Activated naive CD8-positive, alpha-beta T cell treated with anti-CD3 and anti-CD28 coated beads for 36 hours (primary cell): ENCODE results near the gene PAEP. TPM values are rescaled to one million over a fixed set of nuclear protein-coding genes. Genes with fewer than 3 reads are reported as not detected.

Source experiments
- DNase-seq: peaks from one replicate; pipeline ENCODE4 v3.0.0; 2021
- H3K27ac Mint-ChIP-seq: one replicate; pipeline ENCODE4 v1.8.0; 2022; ENCODE audit warnings: mild to moderate bottlenecking, moderate library complexity, mixed read lengths
- H3K27me3 Mint-ChIP-seq: one replicate; pipeline ENCODE4 v1.8.0; 2022; ENCODE audit warnings: mild to moderate bottlenecking, mixed read lengths
- H3K36me3 Mint-ChIP-seq: one replicate; pipeline ENCODE4 v1.8.0; 2021; ENCODE audit warnings: mild to moderate bottlenecking, mixed read lengths
- H3K4me1 Mint-ChIP-seq: one replicate; pipeline ENCODE4 v1.8.0; 2021; ENCODE audit warnings: mixed read lengths
- H3K4me3 Mint-ChIP-seq: one replicate; pipeline ENCODE4 v1.8.0; 2022; ENCODE audit warnings: mild to moderate bottlenecking, moderate library complexity, mixed read lengths
- H3K9me3 Mint-ChIP-seq: one replicate; pipeline ENCODE4 v1.8.0; 2022; ENCODE audit warnings: mixed read lengths
- total RNA-seq, 2 experiments: library from RNA; stranded (reverse); gene quantifications; one replicate each; pipeline ENCODE4 v1.2.3, GENCODE V29; 2021

PAEP gene
- total RNA-seq, 2 experiments from 2014 or later, result not detected

GRCh38 chr9:135587658-135588057, 26.1 kb downstream of the PAEP start:
- H3K4me3 Mint-ChIP-seq, result no peak overlapping the region
- H3K27ac Mint-ChIP-seq, result no peak overlapping the region

GRCh38 chr9:135588371-135588770, 26.8 kb downstream of the PAEP start:
- Mint-ChIP-seq H3K27ac (no peak overlapping the region), H3K4me3 (no peak overlapping the region), H3K27me3 (peaks cover 13% of the 10 kb centered on the region), H3K36me3 (no peaks in the 10 kb centered on the region), H3K9me3 (no peaks in the 10 kb centered on the region), H3K4me1 (no peaks in the 10 kb centered on the region)
- DNase-seq, result no peak

More at GRCh38 chr9:135587658-135588057, 26.1 kb downstream of the PAEP start:
- peaks cover 13% of the 10 kb centered on the region for H3K27me3 Mint-ChIP-seq
- H3K4me1 Mint-ChIP-seq, result no peaks in the 10 kb centered on the region
- no peaks in the 10 kb centered on the region for H3K9me3 Mint-ChIP-seq
- no peaks in the 10 kb centered on the region for H3K36me3 Mint-ChIP-seq
- DNase-seq, result no peak

- Mint-ChIP-seq H3K4me1 (no peaks in the 10 kb centered on the region), H3K36me3 (no peaks in the 10 kb centered on the region), H3K27ac (no peak overlapping the region), H3K9me3 (no peaks in the 10 kb centered on the region), H3K27me3 (peaks cover 13% of the 10 kb centered on the region), H3K4me3 (no peak overlapping the region)
- no peak for DNase-seq
These were observed 27.5 kb downstream of the PAEP start for GRCh38 chr9:135588886-135589595.

- Mint-ChIP-seq H3K27me3 (peaks cover 13% of the 10 kb centered on the region), H3K9me3 (peaks cover under 1% of the 10 kb centered on the region), H3K27ac (no peak overlapping the region), H3K4me3 (no peak overlapping the region), H3K4me1 (no peaks in the 10 kb centered on the region), H3K36me3 (no peaks in the 10 kb centered on the region)
- DNase-seq, result no peak
These were observed 28.3 kb downstream of the PAEP start for GRCh38 chr9:135589596-135590485.

- Mint-ChIP-seq H3K4me1 (no peaks in the 10 kb centered on the region), H3K4me3 (no peak overlapping the region), H3K27me3 (peaks cover 13% of the 10 kb centered on the region), H3K36me3 (no peaks in the 10 kb centered on the region), H3K27ac (no peak overlapping the region), H3K9me3 (peaks cover 1% of the 10 kb centered on the region)
- no peak for DNase-seq
These were observed 29.0 kb downstream of the PAEP start for GRCh38 chr9:135590486-135591079.

GRCh38 chr9:135591506-135592330, 30.2 kb downstream of the PAEP start:
- no peaks in the 10 kb centered on the region for H3K36me3 Mint-ChIP-seq
- DNase-seq, result no peak
- H3K27ac Mint-ChIP-seq, result no peak overlapping the region
- H3K9me3 Mint-ChIP-seq, result peaks cover 1% of the 10 kb centered on the region
- H3K27me3 Mint-ChIP-seq, result peaks cover 11% of the 10 kb centered on the region
- no peaks in the 10 kb centered on the region for H3K4me1 Mint-ChIP-seq
- H3K4me3 Mint-ChIP-seq, result no peak overlapping the region

GRCh38 chr9:135592331-135592590, 30.7 kb downstream of the PAEP start:
- Mint-ChIP-seq H3K4me1 (no peaks in the 10 kb centered on the region), H3K9me3 (peaks cover 1% of the 10 kb centered on the region), H3K27me3 (peaks cover 6% of the 10 kb centered on the region), H3K27ac (no peak overlapping the region), H3K36me3 (no peaks in the 10 kb centered on the region), H3K4me3 (no peak overlapping the region)
- DNase-seq, result no peak

GRCh38 chr9:135592625-135593024, 31.1 kb downstream of the PAEP start:
- peaks cover 6% of the 10 kb centered on the region for H3K27me3 Mint-ChIP-seq
- peaks cover 1% of the 10 kb centered on the region for H3K9me3 Mint-ChIP-seq
- H3K4me1 Mint-ChIP-seq, result no peaks in the 10 kb centered on the region
- H3K27ac Mint-ChIP-seq, result no peak overlapping the region
- no peak for DNase-seq
- no peak overlapping the region for H3K4me3 Mint-ChIP-seq
- H3K36me3 Mint-ChIP-seq, result no peaks in the 10 kb centered on the region

GRCh38 chr9:135596211-135596610, 34.7 kb downstream of the PAEP start:
- Mint-ChIP-seq H3K4me1 (no peaks in the 10 kb centered on the region), H3K9me3 (peaks cover 1% of the 10 kb centered on the region), H3K4me3 (no peak overlapping the region), H3K27me3 (peaks cover 7% of the 10 kb centered on the region), H3K27ac (no peak overlapping the region), H3K36me3 (no peaks in the 10 kb centered on the region)
- DNase-seq, result no peak

- Mint-ChIP-seq H3K27me3 (peaks cover 23% of the 10 kb centered on the region), H3K4me1 (no peaks in the 10 kb centered on the region), H3K36me3 (no peaks in the 10 kb centered on the region), H3K27ac (no peak overlapping the region), H3K9me3 (no peaks in the 10 kb centered on the region), H3K4me3 (no peak overlapping the region)
- no peak for DNase-seq
These were observed 38.8 kb downstream of the PAEP start for GRCh38 chr9:135600296-135600817.

GRCh38 chr9:135601988-135602387, 40.4 kb downstream of the PAEP start:
- Mint-ChIP-seq H3K36me3 (no peaks in the 10 kb centered on the region), H3K9me3 (no peaks in the 10 kb centered on the region), H3K4me1 (no peaks in the 10 kb centered on the region), H3K27me3 (peaks cover 23% of the 10 kb centered on the region), H3K27ac (no peak overlapping the region), H3K4me3 (no peak overlapping the region)
- DNase-seq, result no peak

GRCh38 chr9:135602789-135603481, 41.4 kb downstream of the PAEP start:
- H3K27ac Mint-ChIP-seq, result no peak overlapping the region

GRCh38 chr9:135604437-135605237, 43.1 kb downstream of the PAEP start:
- no peaks in the 10 kb centered on the region for H3K9me3 Mint-ChIP-seq
- H3K4me3 Mint-ChIP-seq, result no peak overlapping the region
- no peak overlapping the region for H3K27ac Mint-ChIP-seq
- peaks cover 16% of the 10 kb centered on the region for H3K27me3 Mint-ChIP-seq
- no peaks in the 10 kb centered on the region for H3K4me1 Mint-ChIP-seq
- H3K36me3 Mint-ChIP-seq, result no peaks in the 10 kb centered on the region
- DNase-seq, result no peak

More at GRCh38 chr9:135602789-135603481, 41.4 kb downstream of the PAEP start:
- H3K36me3 Mint-ChIP-seq, result no peaks in the 10 kb centered on the region
- H3K27me3 Mint-ChIP-seq, result peaks cover 20% of the 10 kb centered on the region
- peak; percentile 40 for DNase-seq
- no peak overlapping the region for H3K4me3 Mint-ChIP-seq
- H3K9me3 Mint-ChIP-seq, result no peaks in the 10 kb centered on the region
- H3K4me1 Mint-ChIP-seq, result no peaks in the 10 kb centered on the region
